Measurements from ENCODE around the gene SNAI3.

SNAI3 gene
- total RNA-seq = 0.91 to 35.3 reads per million in 2 experiments

- DNase-seq (ENCODE audit: low read depth) = peak; percentile 78
These were observed at the start of gene SNAI3 for GRCh38 chr16:88686439-88687253. SNAI3 (minus strand) TSS chr16:88686507; CDS start chr16:88686406, 101 bp downstream.

- DNase-seq (ENCODE audit: low read depth) = no peak
These were observed 49.8 kb upstream of the SNAI3 start for GRCh38 chr16:88736088-88736487.

GRCh38 chr16:88735616-88736015 lies 49.3 kb upstream of the SNAI3 start:
- DNase-seq (ENCODE audit: low read depth) = no peak

GRCh38 chr16:88735121-88735520 lies 48.8 kb upstream of the SNAI3 start:
- DNase-seq (ENCODE audit: low read depth) = no peak

GRCh38 chr16:88734361-88734728 lies 48.0 kb upstream of the SNAI3 start:
- no peak for DNase-seq (ENCODE audit: low read depth)

- DNase-seq (ENCODE audit: low read depth) = no peak
These were observed 47.5 kb upstream of the SNAI3 start for GRCh38 chr16:88733630-88734360.

GRCh38 chr16:88732961-88733294 lies 46.6 kb upstream of the SNAI3 start:
- no peak for DNase-seq (ENCODE audit: low read depth)

- no peak for DNase-seq (ENCODE audit: low read depth)
These were observed 46.1 kb upstream of the SNAI3 start for GRCh38 chr16:88732172-88732960.

GRCh38 chr16:88731699-88732098 lies 45.4 kb upstream of the SNAI3 start:
- DNase-seq (ENCODE audit: low read depth) = no peak

- DNase-seq (ENCODE audit: low read depth) = no peak
These were observed 44.6 kb upstream of the SNAI3 start for GRCh38 chr16:88730632-88731607.

- no peak for DNase-seq (ENCODE audit: low read depth)
These were observed 41.6 kb upstream of the SNAI3 start for GRCh38 chr16:88727871-88728270.

- DNase-seq (ENCODE audit: low read depth) = no peak
These were observed 40.7 kb upstream of the SNAI3 start for GRCh38 chr16:88726981-88727380.

GRCh38 chr16:88726408-88726749 lies 40.1 kb upstream of the SNAI3 start:
- DNase-seq (ENCODE audit: low read depth) = no peak

- no peak for DNase-seq (ENCODE audit: low read depth)
These were observed 39.5 kb upstream of the SNAI3 start for GRCh38 chr16:88725609-88726407.

GRCh38 chr16:88724855-88725555 lies 38.7 kb upstream of the SNAI3 start:
- no peak for DNase-seq (ENCODE audit: low read depth)

- no peak for DNase-seq (ENCODE audit: low read depth)
These were observed 37.6 kb upstream of the SNAI3 start for GRCh38 chr16:88723911-88724310.

- DNase-seq (ENCODE audit: low read depth) = no peak
These were observed 37.2 kb upstream of the SNAI3 start for GRCh38 chr16:88723507-88723887.

GRCh38 chr16:88722784-88723506 lies 36.6 kb upstream of the SNAI3 start:
- DNase-seq (ENCODE audit: low read depth) = no peak

All from T follicular helper cell (primary cell).